HG03575 (cell line): ENCODE results near the gene RUNX3.

Experiments used
- ATAC-seq: cut with Tn5 transposase; IDR thresholded peaks from one replicate; pipeline ENCODE4 v1.9.1; 2021; ENCODE audit not compliant: unreplicated experiment, insufficient number of reproducible peaks, low FRiP score; ENCODE audit errors: extremely low read depth

The RUNX3 gene

DNA sequence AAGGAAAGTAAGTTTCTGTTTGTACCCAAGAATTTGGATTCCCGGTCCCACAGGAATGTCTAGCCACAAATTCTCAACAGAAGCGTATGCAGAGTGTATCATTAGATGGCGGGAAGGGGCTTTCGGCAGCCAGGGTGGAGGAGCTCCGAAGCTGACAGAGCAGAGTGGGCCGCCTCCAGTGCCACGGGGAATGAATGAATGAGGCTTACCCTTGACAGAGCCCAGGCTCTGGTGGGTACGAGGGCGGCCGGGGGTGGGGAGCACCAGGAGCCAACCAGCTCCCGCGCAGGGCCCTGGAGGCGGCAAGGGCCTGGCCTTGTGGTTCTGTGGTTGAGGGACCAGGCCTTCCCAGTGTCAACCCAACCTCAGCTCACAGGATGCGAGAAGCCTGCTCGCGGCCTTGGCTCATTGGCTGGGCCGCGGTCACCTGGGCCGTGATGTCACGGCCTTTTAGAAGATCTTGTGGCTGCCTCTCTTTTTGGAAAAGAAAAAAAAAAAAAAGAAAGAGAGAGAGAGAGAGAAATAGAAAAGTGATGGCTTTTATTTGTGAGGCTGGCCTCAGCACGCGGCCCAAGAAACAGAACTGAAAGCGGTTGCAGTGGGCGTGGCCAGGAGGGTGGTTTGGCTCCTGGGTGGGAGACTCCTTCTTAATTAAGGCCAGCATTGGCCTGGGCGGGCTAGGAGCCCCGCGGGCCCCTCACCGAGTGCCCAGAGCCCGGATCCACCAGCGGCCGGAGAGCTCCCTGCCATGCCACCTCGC lies 34.9 kb upstream of the RUNX3 start:
- ATAC-seq = peak; percentile 39

DNA sequence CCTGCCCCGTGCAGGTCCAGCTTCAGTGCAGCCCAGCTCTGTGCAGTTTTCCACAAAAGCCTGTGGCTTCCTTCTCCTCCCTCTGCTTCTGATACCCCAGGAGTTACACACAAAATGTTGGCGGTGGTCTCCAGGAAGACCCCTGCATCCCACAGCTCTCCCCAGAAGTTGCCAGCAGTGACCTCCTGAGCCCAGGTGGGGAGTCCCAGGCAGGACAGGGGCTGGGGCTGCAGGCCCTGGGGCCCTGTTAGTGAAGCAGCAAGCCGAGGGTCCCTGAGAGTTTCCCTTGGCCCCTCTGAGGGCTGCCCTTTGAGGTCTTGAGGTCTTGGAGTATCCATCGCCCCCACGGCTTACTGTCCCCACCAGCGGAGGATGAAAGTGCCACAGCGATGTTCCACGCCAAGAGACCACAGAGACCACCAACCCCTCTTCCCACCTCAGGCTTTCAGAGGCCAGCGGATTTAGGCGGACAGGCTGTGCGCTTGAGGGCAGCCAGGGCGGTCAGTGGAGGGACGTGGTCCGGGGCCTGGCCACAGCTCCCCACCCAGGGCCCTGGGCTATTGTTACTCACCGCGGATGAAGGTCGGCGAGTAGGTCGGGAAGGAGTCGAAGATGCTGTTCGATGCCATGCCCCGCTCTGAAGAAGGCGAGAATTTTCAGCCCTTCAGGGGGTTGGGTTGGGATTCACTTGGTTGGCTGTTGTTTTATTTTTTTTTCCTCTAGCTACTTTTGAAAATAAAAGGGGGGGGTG lies 34.0 kb upstream of the RUNX3 start:
- ATAC-seq = no peak

DNA sequence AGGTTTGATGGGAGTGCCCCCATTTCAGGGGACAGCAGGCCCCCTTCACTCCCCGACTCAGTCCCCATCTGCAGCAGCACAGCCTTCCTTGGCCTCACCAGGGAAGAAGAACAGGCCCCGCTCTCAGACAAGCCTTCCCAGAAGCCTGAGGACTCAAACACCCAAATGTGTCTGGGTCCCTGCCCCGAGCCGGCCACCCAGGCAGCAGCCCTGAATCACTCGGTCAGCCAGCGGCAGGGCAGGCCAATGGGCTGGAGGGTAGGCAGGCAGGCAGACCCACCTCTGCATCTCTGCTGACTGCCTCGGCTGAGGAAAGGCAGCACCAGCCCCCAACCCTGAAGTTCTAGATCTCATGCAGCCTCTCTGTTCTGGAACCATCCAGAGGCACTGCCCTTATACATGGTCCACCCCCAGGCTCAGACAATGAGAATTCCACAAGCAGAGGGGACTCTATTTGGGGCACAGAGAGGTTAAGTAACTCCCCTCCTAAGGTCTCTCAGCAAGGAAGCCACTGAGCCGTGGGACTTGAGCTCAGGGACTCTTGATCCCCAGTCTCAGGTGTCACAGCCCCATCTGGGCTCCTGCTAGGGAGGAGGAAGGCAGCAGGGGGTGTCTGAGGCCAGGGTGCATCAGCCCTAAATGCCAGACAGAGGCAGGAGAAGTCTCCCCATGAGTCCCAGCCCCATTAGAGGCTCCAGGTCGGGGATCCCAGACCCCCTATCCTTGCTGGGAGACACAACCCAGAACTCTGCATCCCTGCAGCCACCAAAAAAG lies 33.2 kb upstream of the RUNX3 start:
- ATAC-seq = no peak

GRCh38 chr1:24961961-24962861 lies 32.1 kb upstream of the RUNX3 start:
- no peak for ATAC-seq

- ATAC-seq = no peak
Measured at GRCh38 chr1:24961334-24961733, 31.3 kb upstream of the RUNX3 start.

- ATAC-seq = no peak
Measured at GRCh38 chr1:24960071-24960801, 30.2 kb upstream of the RUNX3 start.

DNA sequence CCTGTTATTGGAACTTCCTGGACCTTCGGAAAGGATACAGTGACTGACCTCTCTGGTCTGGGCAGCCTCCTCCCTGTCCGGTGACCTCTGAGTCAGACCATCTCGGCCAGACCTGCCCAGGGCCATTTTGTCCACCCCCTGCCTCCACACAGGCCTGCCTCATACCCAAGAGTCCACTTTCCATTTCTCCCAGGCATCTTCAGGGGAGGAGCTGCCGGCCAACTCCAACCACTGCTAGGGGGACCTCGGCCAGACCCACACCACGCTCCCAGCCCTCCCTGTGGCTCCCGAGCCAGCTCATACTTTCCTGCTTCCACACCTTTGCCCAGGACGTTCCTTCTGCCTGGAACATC lies 29.5 kb upstream of the RUNX3 start:
- no peak for ATAC-seq

DNA sequence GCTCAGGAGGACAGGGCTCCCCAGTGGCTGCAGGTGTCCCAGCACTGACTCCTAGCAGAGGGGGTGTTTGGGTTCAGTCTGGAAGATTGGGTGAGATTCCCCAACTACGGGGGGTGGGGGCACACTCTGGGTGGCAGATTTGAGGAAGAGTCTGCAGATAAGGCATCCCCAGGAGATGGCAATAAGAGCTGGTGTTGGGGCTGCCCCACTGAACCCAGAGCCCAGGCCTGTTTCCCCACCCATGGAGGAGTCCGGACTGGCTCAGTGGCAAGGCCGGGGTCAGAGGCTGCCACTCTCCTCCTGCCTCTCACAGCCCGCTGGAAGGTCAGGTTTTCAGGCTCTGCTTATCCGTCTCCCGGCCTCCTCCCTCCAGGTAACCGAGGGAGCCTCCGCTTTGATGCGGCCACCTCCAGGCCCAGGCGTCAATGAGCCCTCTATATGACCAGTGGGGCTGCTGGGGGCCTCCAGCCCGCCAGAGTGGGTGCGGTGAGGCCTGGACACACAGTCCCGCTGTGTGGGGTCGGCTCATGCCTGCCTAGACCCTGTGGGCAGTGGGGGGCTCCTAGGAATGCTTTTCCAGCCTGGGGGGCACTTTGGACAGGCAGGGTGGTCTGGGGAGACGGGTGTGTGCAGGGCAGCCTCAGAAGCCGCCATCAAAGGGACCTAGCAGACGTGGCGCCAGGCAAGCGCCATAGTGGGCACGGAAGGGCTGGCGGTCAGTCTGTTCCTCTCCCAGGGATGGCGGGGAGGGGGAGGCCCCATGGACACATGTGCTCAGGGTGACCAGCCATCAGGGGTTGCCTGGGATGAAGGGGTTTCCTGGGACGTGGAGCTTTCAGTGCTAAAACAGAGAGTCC lies 28.9 kb upstream of the RUNX3 start:
- no peak for ATAC-seq

DNA sequence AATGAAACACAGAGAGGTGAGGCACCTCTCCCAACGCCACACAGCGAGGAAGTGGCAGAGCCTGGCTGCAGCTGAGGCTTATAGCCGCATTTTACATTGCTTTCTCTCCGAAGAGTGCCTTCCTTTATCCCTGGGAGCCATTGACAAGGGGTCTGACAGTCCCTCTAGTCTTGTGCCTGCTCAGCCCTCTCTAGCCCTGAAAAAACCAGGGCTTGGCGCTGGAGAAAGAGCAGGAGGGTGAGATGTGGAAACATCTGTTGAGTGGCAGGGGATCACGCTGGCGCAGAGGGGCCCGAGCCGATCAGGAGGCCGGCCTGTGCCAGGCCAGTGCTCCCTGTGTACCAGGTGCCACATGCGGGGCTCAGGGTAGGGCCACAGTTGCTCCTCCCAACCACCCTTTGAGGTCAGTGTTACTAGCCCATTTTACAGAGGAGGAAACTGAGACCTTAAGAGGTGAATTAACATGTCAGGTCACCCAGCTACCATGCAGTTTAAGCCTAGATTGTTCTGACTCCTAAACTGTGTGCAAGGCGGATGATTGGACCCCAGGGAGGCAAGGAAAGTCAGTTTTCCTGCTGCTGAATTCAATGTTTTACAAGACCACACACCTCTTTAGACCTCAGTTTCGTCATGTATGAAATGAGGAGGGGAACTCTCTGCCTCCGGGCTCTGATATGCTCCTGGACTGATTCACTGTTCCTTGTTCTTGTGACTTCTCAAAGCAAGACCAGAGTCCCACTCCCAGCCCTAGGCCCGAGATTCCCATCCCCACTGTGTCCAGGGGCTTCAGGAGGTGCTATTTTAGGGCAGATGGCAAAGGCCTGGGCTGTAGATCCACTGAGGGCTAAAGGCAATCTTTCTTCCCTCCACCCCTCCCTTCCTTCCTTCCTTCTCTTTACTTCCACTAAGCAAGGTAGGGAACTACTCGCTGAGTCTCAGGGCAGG lies 28.0 kb upstream of the RUNX3 start:
- ATAC-seq = no peak

DNA sequence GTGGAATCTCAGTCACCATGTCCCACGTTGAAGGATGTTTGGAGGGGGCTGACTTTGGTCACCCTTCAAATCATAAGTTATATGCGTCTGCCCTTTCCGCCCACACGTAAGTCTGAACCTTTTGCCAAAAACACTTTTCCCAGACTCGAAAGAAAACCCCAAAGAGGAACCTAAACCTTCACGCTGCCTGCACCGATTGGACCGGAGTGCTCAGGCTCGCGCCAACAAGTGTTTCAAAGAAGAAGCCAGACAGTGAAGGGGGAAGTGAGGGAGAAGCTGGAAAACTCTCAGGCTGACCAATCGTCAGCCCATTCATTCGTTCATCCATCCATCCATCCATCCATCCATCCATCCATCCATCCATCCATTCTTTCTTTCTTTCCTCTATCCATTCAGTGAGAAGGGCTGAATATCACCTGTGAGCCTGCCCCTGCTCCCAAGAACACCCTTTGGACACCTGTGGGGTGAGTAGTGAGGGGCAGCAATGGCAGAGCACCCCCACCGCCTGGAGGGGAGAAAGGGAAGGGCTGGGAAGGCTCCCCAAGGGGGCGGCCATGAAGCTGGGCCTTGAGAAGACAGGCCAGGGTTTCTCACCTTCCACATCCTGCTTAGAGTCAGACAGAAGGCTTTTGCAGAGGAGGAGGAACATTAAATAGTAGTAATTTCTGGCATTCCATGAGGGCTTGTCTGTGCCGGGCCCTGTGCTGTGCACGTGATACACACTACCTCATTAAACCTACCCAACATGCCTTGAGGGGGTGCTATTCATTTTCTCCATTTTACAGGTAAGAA lies 27.1 kb upstream of the RUNX3 start:
- no peak for ATAC-seq

DNA sequence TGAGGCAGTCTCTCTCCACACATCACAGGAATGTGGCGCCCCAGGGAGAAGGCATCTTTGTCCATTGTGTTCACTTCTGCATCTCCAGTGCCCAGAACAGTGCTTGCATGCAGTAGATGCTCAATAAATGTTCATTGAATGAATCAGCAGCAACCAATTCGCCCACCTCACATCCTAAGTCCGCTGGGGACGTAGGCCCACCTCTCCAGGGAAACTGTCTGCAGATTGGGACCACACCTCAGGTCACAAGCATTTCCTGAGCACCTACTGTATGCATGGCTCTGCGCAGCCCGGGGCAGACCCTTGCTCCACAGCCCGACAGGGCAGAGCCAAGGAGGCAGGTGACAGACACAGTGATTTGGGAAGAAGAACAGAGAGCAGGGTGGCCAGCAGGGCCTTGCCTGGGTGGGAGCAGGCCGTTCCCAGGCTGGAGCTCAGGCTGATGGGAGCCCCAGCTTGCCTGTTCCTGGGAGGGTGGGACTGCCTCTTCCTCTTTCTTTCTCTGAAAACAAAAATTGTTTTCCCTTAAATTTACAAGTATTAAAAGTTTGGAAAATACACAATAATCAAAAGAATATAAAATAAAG lies 25.8 kb upstream of the RUNX3 start:
- no peak for ATAC-seq

DNA sequence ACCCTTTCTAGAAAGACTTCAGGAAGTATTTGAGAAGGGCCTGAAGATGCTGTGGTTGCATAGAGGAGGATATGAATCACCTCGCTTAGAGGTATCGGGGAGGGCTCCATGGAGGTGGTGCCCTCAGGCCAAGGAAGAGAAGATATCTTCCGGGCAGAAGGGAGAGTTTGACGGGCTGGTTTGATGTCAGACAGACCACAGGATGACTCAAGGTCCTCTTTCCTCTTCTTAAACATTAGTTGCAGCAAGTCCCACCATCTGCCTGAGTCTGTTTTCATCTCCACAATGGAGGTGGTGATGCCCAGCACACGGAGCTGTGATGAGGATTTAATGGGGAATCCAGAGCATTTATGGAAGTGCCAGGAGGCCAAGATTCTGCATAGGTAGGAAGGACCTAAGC lies 25.1 kb upstream of the RUNX3 start:
- ATAC-seq = no peak

GRCh38 chr1:24954631-24955030 lies 24.6 kb upstream of the RUNX3 start:
- ATAC-seq = no peak

GRCh38 chr1:24954022-24954421 lies 23.9 kb upstream of the RUNX3 start:
- ATAC-seq = no peak

DNA sequence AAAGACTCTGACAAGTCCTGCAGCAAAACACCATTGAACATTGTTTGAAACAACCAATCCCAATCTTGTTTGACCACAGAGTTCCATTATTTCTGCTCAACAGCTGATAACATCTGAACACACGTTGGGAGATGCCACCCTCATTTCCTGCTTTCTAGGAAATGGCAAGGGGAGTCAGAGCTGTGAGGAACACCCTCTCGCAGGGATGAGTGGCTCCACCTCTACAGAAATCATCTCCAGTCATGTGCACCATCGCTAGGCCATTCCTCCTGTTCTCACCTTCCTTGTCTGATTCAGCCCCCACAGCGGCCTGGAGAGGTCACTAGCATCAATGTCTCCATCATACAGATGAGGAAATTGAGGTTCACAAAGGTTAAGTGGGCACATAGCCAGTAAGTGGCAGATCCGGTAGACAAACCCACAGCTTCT lies 22.4 kb upstream of the RUNX3 start:
- no peak for ATAC-seq
